Type B pancreatic cell (in vitro differentiated cells): ENCODE results near the gene OSM. TPM values are rescaled to one million over a fixed set of nuclear protein-coding genes. Genes with fewer than 3 reads are reported as not detected.

Source experiments
- DNase-seq: peaks from one replicate; pipeline ENCODE4 v3.0.0; 2021; ENCODE audit warnings: mixed read lengths; ENCODE audit not compliant: unreplicated experiment; ENCODE audit errors: extremely low spot score
- H3K27ac Mint-ChIP-seq: 2 replicates; pipeline ENCODE4 v1.8.0; 2021; ENCODE audit warnings: mild to moderate bottlenecking, mixed read lengths
- H3K27me3 Mint-ChIP-seq: 2 replicates; pipeline ENCODE4 v1.8.0; 2021; ENCODE audit warnings: mixed read lengths
- H3K36me3 Mint-ChIP-seq: 2 replicates; pipeline ENCODE4 v1.8.0; 2021; ENCODE audit warnings: mixed read lengths
- H3K4me1 Mint-ChIP-seq: one replicate; pipeline ENCODE4 v1.8.0; 2021; ENCODE audit warnings: mixed read lengths; ENCODE audit not compliant: unreplicated experiment
- H3K4me3 Mint-ChIP-seq: 2 replicates; pipeline ENCODE4 v1.8.0; 2021; ENCODE audit warnings: mild to moderate bottlenecking, mixed read lengths
- H3K9me3 Mint-ChIP-seq: 2 replicates; pipeline ENCODE4 v1.8.0; 2021; ENCODE audit warnings: mixed read lengths
- total RNA-seq: library from RNA; stranded (reverse); gene quantifications from 2 replicates; pipeline ENCODE4 v1.2.1, GENCODE V29; 2021; ENCODE audit warnings: low replicate concordance
- TF ChIP-seq, protein P1 (sequence below): fragments of 200-600 bp; sonication (generic); conservative IDR thresholded peaks from 2 replicates; pipeline ENCODE4 v1.5.0; 2021; ENCODE audit warnings: antibody characterized with exemption, mild to moderate bottlenecking

The OSM gene
- total RNA-seq, 1 donor from 2014 or later = not detected

DNA sequence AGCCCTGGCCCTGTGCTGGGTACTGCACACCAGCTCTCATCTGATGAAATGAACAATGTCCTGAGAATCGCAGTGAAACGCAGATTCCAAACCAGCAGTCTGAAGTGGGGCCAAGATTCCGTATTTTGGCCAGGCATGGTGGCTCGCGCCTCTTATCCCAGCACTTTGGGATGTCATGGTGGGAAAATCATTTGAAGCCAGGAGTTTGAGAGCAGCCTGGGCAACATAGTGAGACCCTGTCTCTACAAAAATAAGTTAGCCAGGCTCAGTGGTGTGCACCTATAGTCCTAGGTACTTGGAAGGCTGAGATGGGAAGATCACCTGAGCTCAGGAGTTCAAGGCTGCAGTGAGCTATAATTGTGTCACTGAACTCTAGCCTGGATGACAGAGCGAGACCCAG lies 33.1 kb downstream of the OSM start:
- H3K4me3 Mint-ChIP-seq = no peak overlapping the region
- H3K9me3 Mint-ChIP-seq = no peaks in the 10 kb centered on the region
- H3K36me3 Mint-ChIP-seq = no peaks in the 10 kb centered on the region
- TF ChIP-seq, protein P1, sequence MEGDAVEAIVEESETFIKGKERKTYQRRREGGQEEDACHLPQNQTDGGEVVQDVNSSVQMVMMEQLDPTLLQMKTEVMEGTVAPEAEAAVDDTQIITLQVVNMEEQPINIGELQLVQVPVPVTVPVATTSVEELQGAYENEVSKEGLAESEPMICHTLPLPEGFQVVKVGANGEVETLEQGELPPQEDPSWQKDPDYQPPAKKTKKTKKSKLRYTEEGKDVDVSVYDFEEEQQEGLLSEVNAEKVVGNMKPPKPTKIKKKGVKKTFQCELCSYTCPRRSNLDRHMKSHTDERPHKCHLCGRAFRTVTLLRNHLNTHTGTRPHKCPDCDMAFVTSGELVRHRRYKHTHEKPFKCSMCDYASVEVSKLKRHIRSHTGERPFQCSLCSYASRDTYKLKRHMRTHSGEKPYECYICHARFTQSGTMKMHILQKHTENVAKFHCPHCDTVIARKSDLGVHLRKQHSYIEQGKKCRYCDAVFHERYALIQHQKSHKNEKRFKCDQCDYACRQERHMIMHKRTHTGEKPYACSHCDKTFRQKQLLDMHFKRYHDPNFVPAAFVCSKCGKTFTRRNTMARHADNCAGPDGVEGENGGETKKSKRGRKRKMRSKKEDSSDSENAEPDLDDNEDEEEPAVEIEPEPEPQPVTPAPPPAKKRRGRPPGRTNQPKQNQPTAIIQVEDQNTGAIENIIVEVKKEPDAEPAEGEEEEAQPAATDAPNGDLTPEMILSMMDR = no peak
- H3K4me1 Mint-ChIP-seq = peaks cover 25% of the 10 kb centered on the region
- no peak overlapping the region for H3K27ac Mint-ChIP-seq
- H3K27me3 Mint-ChIP-seq = peaks cover 5% of the 10 kb centered on the region
- DNase-seq = no peak

DNA sequence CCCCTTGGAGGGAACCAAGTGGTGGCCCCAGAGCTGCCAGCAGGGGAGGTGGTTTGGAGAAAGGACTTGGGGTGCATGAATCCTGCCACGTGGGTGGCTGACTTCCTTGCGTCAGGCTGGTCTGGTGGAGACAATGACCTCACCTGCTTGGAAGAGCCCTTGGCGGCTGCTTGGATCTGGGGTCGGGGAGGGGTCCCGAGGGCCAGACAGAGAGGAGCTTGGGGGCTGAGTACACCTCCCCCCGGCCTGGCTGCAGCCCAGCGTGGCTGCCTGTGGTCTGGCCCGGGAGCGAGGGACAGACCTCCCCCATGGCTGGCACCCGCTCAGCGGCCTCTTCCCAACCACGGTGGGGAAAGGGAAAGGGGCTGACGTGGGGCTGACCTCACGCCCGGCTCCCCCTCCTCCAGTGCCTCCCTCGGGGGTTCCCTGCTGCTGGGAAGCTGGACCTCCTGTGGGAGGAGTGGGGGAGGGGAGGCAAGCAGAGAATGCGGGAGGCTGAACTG lies 33.9 kb downstream of the OSM start:
- Mint-ChIP-seq H3K27ac (no peak overlapping the region), H3K9me3 (no peaks in the 10 kb centered on the region), H3K4me3 (no peak overlapping the region), H3K36me3 (no peaks in the 10 kb centered on the region), H3K27me3 (peaks cover 9% of the 10 kb centered on the region), H3K4me1 (peaks cover 25% of the 10 kb centered on the region)
- TF ChIP-seq, protein P1 = no peak
- no peak for DNase-seq

DNA sequence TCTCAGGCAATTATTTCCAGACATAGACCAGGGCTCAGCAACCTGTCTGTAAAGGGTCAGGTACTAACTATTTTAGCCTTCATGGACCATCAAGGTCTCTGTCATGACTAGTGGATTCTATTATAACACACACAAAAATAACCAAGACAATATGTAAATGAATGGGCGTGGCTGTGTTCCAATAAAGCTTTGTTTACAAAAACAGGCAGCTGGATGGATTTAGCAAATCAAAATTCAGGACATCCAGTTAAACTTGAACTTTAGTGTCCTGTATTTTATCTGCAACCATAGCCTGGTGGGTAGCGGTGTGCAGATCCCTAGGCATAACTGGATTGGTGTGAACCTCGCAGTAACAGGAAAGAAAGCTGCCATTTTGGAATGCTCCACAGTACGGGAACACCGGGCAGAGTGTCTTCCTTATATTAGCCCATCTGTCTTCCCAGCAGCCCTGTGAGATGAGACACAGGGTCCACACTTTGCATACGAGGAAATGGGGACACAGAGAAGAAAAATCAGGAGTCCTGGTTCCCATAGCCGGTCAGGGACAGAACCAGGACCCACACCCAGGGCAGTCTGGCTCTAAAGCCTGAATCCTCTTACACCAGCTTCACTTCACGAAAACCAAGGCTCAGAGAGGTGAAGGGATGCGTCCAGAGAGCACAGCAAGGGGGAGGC lies 35.7 kb downstream of the OSM start:
- H3K36me3 Mint-ChIP-seq = no peaks in the 10 kb centered on the region
- TF ChIP-seq, protein P1 = no peak
- no peak for DNase-seq
- peaks cover 28% of the 10 kb centered on the region for H3K4me1 Mint-ChIP-seq
- H3K27ac Mint-ChIP-seq = no peak overlapping the region
- H3K9me3 Mint-ChIP-seq = no peaks in the 10 kb centered on the region
- H3K27me3 Mint-ChIP-seq = peaks cover 9% of the 10 kb centered on the region
- H3K4me3 Mint-ChIP-seq = no peak overlapping the region

DNA sequence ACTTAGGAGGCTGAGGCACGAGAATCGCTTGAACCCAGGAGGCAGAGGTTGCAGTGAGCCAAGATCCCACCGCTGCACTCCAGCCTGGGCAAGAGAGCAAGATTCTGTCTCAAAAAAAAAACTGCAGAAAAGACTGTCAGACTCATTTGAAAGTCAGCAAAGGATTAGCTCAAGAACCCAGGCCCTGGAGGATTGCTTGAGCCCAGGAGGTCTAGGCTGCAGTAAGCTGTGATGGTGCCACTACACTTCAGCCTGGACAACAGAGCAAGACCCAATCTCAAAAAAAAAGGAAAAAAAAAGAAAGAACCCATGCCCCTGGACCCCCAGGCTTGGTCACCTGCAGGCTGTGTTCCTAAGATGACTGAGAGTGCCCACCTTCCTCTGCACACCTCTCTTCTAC lies 36.3 kb downstream of the OSM start:
- Mint-ChIP-seq H3K4me3 (no peak overlapping the region), H3K36me3 (no peaks in the 10 kb centered on the region)
- DNase-seq = no peak

DNA sequence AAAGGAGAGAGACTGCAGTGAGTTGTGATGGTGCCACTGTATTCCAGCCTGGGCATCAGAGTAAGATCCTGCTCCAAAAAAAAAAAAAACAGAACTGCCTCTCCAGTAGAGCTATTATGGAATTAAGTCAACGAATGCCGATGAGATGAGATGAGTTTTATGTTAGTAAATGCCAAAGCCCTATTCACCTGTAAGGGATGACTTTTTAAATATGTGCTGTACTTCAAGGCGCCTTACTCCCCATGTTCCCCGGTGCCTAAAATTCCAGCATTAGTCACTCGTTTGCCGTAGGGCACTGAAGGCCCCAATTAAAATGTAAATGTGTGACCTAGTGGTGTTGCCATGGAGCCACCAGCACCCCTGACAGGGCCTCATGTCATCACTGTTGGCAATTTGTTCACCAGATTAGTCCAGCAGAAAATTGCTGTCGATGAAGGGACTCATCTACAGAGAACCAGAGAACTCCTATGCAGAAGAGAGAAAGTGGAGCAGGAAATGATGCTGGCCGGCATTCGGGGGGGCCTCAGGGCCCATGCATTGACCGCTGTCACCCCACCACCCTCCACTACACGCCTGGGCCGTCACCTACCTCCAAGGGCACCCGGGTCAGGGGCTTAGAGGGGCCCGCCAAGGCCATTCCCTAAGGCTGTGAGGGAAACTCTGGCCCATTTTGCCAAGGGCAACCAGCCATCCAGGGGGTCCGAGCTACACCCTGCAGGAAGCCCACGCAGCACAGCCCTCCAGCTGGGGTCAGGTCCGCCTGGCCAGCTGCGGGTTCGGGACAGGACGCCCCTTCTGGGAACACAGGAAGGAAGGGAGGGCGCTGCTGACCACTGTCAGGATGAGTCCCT lies 37.9 kb downstream of the OSM start:
- Mint-ChIP-seq H3K27ac (no peak overlapping the region), H3K4me1 (peaks cover 20% of the 10 kb centered on the region), H3K4me3 (no peak overlapping the region), H3K27me3 (peaks cover 9% of the 10 kb centered on the region), H3K36me3 (no peaks in the 10 kb centered on the region), H3K9me3 (no peaks in the 10 kb centered on the region)
- no peak for DNase-seq
- TF ChIP-seq, protein P1 = no peak

More for the DNA sequence above, 36.3 kb downstream of the OSM start:
- Mint-ChIP-seq H3K4me1 (peaks cover 25% of the 10 kb centered on the region), H3K27ac (no peak overlapping the region), H3K27me3 (peaks cover 7% of the 10 kb centered on the region), H3K9me3 (no peaks in the 10 kb centered on the region)
- TF ChIP-seq, protein P1 = no peak
